GM12873 (cell line): ENCODE results near the gene PHLDB2.

Source experiments
- CTCF ChIP-seq: IDR thresholded peaks from 2 replicates; pipeline ENCODE4 v1.5.1; 2012; ENCODE audit warnings: low read depth, mild to moderate bottlenecking, moderate library complexity, low read length, control low read depth; ENCODE audit not compliant: insufficient read depth; ENCODE audit errors: missing control alignments

PHLDB2 gene

GRCh38 chr3:111961461-111962164, 102.5 kb downstream of the PHLDB2 start:
- TF ChIP-seq CTCF = no peak

- TF ChIP-seq CTCF = no peak
Measured at GRCh38 chr3:111963424-111963823, 104.4 kb downstream of the PHLDB2 start.

- no peak for TF ChIP-seq CTCF
Measured at GRCh38 chr3:111965484-111965883, 106.4 kb downstream of the PHLDB2 start.

- no peak for TF ChIP-seq CTCF
Measured at GRCh38 chr3:111967068-111967467, 108.0 kb downstream of the PHLDB2 start.

- TF ChIP-seq CTCF = peak; percentile 94
Measured at GRCh38 chr3:111967651-111968274, 108.7 kb downstream of the PHLDB2 start.

GRCh38 chr3:111968319-111969054, 109.4 kb downstream of the PHLDB2 start:
- no peak for TF ChIP-seq CTCF

GRCh38 chr3:111970376-111970775, 111.3 kb downstream of the PHLDB2 start:
- no peak for TF ChIP-seq CTCF
